ENCODE results near the gene AEBP2.

GRCh38 chr12:19553175-19553574 lies 113.9 kb downstream of the AEBP2 start:
- TF ChIP-seq CTCF (IDR thresholded peaks at IDR 0.05; ENCODE audit: low read depth, low read length) (no peak), EZH2phosphoT487 (IDR thresholded peaks at IDR 0.05; ENCODE audit: low read depth) (no peak)

Measured in OCI-LY3 (cell line).